ENCODE results near the gene TNPO1.

TNPO1 gene

DNA sequence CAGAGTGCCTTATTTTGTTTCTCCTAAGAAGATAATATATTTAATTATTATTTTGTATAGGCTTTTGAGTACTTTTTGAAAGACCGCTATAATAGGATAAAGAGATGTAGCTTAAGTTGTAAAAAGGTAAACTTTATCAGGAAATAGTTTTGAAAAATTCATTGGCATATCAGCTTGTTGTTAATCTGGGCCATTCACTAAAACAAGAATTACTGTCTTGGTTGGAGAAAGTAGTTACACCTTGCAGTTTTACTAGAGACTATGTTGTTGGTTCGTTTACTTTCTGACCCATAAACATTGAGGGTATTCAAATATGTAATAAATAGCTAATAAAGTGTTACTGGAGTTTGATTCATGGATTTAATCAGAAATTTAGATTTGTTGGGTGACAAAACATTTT, 33.7 kb downstream of the TNPO1 start:
- no peak for DNase-seq (ENCODE audit: low read depth in 4 of 4, low spot score in 1 of 4)

DNA sequence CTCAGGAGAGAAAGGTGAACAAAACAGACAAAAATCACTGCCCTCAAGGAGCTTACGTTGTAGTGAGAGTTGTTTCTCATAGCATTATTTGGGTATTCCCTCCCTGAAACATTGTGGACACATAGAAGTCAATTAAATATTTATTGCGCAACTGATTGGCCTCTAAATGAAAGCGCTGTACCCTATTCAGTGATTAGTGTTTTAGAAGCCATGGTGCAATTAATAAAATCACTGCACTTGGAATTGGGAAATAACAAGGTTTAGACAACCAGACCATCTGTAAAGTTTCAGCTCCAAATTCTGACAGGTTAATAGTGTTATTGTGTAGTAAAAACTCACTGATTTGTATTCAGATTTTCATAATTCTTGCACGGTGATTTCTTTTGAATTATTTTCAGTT, 35.9 kb downstream of the TNPO1 start:
- no peak for DNase-seq (ENCODE audit: low read depth in 4 of 4, low spot score in 1 of 4)

DNA sequence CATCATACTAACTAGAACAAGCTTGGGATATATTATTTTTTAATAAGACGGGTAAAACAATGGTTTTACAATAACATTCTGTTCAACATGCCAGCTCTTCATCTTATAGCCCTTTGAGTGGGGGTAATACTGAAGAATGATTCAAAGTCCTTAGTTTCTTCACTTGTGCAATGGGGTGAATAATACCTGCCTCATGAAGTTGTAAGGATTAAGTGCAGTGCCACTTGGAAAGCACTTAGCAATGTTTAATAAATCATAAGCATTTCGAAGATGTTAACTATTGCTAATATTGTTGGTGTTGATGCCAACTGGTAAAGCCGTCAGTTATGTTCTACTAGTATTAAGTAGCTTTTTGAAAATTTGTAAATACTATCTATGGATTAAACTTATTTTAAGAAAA, 38.0 kb downstream of the TNPO1 start:
- no peak for DNase-seq (ENCODE audit: low read depth in 4 of 4, low spot score in 1 of 4)

DNA sequence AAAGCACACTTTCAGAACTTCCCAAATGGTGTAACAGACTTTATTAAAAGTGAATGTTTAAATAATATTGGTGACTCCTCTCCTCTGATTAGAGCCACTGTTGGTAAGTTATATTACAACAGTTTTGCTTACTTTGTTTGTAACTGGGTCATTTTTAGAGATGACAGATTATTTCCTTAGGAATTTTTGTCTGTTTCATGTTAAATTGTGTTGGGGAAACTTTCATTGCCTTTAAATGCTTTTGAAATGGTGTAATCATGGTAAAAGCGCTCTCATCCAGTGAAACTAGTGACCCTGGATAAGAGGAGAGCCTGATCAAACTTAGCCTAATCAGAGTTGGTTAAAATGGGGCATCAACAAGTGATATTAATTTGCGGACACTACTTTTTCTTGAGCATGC, 39.4 kb downstream of the TNPO1 start:
- no peak for DNase-seq (ENCODE audit: low read depth in 4 of 4, low spot score in 1 of 4)

DNA sequence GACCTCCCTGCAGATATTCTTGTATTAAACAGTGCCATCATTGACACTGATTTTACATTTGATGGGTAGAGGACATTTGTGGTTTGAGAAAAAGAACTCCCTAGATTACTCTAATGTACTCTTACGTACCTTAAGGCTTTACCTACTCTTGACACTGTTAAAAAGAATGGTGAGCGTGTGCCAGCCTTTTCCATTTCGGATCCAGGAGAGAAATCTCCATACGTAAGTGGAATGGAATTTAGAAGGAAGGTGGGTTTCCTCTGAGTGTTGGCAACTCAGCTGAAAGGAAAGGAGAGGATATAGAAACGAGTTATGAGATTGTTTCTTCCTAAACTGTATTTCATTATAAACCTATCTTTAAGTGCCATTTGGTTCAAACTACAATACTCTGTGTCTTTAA, 40.9 kb downstream of the TNPO1 start:
- no peak for DNase-seq (ENCODE audit: low read depth in 4 of 4, low spot score in 1 of 4)

DNA sequence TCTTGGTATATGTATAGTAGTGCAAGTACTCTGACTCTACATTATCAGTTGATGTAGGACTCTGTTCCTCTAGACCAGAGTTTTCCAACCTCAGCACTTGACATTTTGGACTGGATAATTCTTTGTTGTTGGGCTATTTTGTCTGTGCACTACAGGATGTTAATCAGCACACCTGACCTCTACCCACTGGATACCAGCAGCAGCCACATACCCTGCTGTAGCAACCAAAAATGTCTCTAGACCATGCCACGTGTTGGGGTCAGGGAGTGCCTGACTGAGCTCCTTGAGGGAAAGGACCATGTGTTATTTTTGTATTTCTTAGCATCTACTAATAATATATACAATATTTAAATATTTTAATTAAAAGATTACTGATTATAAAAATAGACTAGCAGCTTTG, 42.7 kb downstream of the TNPO1 start:
- no peak for DNase-seq (ENCODE audit: low read depth in 4 of 4, low spot score in 1 of 4)

DNA sequence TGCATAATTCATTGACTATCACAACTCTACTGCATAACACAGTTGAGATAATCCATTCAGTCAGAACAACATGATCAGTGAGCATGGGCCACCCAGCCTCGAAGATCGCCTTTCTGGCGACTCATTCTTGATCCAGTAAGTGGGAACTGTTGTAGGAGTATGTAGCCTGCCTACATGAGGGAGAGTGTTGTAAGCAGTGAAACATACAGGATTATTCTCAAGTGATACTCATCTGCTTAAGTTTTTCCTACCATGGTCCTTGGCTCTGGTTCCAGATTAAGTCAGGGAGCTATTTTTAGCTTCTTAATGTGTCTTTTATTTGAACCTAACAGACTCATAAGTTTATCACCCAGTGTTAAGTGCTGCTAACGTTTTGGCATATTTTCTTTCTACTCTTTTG, 44.0 kb downstream of the TNPO1 start:
- no peak for DNase-seq (ENCODE audit: low read depth in 4 of 4, low spot score in 1 of 4)

DNA sequence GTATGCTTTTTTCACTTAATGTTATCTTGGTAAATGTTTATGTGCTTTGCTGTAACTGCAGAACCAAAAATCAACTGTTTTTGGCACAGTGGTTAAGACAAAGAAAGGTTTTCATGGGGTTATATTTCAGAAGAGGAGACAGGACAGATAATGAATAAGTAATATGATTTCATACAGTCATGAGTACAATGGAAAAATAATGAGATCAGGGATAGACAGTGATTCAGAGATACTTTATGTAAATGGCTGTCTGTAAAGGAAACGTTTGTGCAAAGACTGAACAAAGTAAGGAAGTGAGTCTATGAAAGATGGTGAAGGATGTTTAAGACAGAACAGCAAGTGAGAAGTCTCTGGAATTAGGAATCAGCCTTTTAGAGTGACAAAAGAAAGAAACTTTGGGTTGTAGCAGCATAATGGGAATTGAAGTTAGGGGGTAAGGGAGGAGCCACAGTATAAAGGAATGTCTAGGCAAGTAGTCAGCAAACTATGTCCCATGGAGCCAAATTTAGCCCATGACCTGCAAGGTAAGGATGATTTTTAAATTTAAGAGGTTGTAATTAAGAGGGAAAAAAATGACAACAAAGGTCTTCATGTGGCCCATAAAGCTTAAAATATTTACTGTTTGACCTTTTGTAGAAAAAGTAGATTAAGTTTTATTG, 55.0 kb downstream of the TNPO1 start:
- no peak for DNase-seq (ENCODE audit: low read depth in 4 of 4, low spot score in 1 of 4)

DNA sequence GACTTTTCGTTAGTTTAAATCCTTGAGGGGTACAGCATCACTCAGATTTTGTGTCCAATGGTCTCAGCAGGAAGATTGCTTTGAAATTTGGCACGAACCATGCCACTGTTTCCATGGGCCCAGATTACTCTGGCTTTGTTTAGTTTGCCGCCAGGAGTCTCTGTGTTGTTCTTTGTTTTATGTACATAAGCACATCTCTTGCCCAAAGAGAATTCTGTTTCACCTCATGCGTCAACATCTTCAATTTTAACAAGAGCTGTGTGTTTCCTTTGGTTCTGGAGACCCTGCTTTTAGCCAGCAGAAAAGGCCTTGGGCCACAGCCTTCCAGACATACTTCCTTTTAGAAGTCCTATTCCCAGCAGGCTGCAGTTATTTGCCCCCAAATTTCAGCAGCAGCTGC, 62.4 kb downstream of the TNPO1 start:
- no peak for DNase-seq (ENCODE audit: low read depth in 4 of 4, low spot score in 1 of 4)

DNA sequence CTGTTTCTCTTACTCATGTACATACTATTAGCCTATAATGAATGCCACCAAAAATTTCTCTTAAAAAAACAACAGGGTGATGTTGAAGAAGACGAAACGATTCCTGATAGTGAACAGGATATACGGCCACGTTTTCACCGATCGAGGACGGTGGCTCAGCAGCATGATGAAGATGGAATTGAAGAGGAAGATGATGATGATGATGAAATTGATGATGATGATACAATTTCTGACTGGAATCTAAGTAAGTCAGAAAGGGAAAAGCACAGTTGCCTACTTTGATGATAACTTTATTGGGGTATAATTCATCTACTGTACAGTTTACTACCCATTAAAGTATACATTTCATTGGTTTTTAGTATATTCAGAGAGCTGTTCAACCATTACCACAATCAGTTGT, 66.5 kb downstream of the TNPO1 start:
- no peak for DNase-seq (ENCODE audit: low read depth in 4 of 4, low spot score in 1 of 4)

DNA sequence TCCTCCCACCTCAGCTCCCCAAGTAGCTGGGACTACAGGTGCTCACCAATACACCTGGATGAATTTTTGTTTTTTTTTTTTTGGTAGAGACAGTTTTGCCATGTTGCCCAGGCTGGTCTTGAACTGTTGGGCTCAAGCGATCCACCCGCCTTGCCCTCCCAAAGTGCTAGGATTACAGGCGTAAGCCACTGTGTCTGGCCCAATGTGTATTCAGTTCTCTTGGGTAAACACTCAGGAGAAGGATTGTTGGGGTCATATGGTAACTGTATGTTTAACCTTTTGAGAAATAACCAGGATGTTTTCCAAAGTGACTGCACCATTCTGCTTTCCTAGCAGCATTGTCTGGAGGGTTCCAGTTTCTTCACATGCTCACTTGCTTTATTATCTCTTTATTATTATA, 67.4 kb downstream of the TNPO1 start:
- DNase-seq (ENCODE audit: low read depth in 4 of 4, low spot score in 1 of 4), result no peak

DNA sequence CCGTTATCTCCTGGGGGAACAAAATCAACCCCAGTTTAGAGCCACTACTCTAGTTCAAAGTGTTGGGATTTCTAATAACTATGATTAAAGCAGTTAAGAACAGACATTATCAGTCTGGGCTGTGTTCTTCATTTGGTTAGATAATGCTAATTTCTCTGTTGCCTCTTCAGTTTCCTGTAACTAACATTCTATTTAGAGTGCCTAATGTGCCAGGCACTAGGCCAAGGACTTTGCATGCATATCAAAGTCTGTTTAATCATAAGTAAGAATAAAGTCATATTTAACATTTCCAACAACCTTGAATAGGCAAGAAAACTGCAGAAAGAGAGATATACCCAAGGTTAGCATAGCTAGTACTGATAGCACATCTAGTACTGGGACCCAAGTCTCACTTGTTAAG, 68.4 kb downstream of the TNPO1 start:
- no peak for DNase-seq (ENCODE audit: low read depth in 4 of 4, low spot score in 1 of 4)

DNA sequence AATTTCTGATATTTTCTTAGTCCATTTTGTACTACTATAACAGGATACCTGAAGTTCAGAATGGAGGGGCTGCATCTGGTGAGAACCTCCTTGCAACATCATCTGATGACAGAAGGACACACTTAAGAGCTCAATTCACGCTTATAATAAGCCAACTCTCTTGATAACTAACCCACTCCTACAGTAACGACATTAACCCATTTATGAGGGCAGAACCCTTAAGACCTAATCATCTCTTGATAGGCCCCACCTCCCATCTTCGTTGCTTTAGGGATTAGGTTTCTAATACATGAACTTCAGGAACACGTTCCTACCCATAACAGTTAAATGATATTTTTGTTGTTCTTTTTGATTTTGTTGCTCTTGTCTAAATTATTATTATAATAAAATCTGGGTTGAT, 69.4 kb downstream of the TNPO1 start:
- no peak for DNase-seq (ENCODE audit: low read depth in 4 of 4, low spot score in 1 of 4)

DNA sequence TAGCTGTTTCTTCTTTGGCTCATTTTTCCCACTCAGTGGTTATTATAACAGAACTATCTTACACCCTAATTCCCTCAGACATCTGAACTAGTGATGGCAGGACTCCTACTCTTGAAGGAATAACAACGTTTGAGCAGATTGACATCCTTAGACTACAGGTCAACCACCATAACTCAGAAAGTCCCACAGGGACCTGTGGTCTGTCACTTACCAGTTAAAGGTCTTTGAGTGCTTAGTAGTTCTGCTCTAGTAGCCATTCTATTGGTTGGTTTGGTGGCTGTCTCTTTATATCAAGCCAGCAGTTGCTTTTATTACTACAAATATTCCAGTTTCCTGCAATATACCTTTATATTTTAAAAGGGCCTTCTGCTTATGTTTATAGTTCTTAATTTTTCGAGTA, 72.1 kb downstream of the TNPO1 start:
- DNase-seq (ENCODE audit: low read depth in 4 of 4, low spot score in 1 of 4), result no peak

DNA sequence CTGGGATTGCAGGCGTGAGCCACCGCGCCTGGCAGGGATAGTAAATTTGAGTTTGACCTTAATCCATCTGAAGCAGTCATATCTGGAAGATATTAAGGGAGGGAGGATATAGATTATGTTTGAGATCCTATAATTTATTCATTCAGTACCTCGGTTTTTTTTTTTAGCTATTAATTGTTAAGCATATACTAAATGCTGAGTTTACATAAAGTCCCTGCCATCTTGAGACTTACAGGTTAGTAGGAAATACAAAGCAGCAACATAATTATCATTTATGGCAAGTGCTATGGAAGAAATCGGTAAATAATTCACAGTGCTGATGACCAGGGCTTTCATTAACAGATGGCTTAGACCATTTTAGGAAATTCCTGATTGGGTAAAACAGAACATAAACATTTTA, 72.9 kb downstream of the TNPO1 start:
- no peak for DNase-seq (ENCODE audit: low read depth in 4 of 4, low spot score in 1 of 4)

DNA sequence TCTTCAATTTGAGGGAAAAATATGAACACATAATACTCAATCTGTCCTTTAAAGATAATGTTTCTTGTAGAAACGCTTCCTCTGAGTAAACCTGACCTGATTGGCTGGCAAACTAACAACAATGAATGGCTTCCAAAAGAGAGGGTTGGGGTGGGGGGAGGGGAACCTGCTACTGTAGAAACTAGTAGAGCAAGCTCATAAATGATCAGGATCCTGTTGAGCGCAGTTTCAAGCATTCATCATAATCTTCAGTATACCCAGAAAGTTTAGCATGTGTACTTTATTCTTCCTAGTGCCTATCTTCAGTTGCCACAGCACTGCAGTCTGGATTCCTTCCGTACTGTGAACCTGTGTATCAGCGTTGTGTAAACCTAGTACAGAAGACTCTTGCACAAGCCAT, 76.4 kb downstream of the TNPO1 start:
- DNase-seq (ENCODE audit: low read depth in 4 of 4, low spot score in 1 of 4), result no peak

DNA sequence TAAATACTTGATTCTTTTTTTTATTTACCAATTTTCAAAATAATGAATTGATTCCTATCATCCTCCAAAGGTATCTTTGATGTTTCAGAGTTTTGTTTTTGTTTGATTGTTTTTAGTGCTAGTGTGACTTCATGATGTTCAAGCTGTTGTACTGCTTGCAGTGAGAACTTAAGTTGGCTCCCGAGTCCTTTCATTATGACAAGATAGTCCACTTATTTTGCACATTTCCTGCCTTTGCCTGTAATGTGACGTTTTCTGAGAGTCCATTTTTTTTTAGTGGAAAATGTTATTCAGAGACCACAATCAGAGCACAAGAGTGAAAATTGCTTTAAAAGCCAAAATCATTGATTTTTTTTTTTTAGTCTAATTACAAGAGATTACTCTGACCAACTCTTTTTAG, 79.3 kb downstream of the TNPO1 start:
- no peak for DNase-seq (ENCODE audit: low read depth in 4 of 4, low spot score in 1 of 4)

DNA sequence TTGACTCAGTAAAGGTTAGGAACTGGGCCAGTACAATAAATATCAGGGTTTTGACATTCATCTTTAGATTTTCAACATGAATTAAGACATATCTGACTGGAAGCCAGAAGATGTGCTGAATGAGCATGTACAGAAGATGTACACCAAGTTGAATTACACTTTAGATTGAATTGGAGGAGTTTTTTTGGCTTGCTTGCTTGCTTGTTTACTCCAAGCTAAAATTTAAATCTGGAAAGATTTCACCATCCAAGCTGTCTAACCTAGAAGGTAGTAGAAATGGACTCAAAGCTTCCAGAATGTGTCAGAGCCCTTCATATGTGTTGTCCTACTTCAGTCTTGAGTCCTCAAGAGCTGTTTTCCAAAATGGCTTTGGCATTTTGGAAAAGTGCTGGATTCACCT, 90.3 kb downstream of the TNPO1 start:
- no peak for DNase-seq (ENCODE audit: low read depth in 4 of 4, low spot score in 1 of 4)

DNA sequence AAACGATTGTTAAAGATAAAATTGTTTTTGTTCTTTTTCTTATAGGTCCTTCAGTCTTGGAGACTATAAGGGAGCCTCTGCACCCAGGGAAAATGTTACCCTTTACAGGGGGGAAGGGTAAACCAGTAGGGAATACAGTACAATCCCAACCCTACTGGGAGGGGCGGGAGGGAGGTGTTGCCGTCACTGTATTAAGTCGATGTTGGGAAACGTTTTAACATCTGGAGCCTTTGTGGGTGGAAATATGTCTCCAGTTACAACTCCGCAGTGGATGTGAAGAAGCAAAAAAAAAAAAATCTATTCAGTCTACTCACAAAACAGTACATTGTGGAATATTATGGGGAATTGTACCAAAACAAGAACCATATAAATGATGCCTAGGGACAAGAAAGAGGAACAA, 92.2 kb downstream of the TNPO1 start:
- DNase-seq (ENCODE audit: low read depth in 4 of 4, low spot score in 1 of 4), result no peak

DNA sequence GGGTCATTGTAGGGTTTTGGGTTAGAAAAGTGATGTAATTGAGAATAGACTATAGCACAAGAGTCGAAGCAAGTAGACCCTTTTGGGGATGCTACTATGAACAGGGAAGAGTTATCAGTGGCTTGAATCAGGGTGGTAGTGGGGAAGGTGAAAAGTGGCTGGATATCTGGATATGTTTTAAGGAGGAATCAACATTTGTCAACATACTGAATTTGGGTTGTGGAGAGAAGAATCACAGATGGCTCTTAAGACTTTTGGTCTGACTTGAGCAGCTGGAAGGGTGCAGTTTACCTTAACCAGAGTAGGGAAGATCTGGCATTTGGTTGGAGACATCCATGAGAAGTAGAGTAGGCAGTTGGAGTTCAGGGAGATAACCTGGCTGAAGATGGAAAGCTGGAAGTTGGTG, 100.9 kb downstream of the TNPO1 start:
- no peak for DNase-seq (ENCODE audit: low read depth in 4 of 4, low spot score in 1 of 4)

DNA sequence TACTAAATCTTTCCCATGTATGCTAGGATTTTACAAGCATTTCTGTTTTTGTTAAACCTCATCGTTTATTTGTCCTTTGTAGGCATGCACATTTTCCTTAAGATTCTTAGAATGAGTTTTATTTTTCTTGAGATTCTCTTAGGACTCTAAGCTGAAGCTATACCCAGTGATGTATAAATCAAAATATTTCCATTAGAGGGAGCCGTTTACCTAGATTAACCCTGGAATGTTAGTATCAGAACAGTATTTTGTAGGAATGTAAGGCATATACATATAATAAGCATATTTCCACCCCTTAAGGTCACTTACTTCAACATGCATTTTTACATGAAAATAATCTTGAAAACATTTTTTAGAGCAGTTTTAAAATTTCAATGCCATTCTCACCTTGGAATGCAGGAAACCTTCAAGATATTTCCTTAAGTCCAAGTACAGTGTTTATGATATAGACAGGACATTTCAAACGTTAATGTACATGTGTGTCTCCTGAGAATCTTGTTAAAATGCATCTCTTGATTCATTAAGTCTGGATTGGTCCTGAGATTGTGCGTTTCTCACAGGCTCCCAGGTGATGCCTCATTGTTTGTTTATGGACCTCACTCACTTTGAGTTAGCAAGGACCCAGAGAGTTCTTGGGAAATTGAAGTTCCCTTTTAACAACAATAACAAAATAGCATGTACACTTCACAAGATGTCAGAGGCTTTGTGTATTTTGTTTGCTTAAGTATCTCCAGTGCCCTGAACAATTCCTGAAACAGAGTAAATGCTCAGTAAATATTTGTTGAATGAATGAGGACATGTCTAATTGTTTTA, 104.4 kb downstream of the TNPO1 start:
- DNase-seq (ENCODE audit: low read depth in 4 of 4, low spot score in 1 of 4), result no peak

DNA sequence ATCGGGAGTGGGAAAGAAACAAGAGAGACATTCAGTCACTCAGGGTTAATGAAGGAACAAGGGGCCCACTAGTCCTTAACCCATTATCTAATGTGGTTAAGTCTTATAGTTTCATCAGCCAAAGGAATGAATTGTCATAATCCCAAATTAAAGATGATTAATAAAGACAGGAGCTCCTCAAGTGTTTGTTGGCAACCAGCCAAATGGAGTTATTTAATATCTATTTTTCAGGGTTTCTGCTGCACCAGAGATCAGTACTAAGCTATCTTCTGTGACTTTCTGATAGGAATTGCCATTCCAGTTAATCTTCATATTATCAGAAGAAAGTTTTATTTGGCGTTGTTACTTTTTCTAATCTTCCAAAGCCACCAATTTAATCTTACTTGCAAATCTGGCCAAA, 105.4 kb downstream of the TNPO1 start:
- no peak for DNase-seq (ENCODE audit: low read depth in 4 of 4, low spot score in 1 of 4)

DNA sequence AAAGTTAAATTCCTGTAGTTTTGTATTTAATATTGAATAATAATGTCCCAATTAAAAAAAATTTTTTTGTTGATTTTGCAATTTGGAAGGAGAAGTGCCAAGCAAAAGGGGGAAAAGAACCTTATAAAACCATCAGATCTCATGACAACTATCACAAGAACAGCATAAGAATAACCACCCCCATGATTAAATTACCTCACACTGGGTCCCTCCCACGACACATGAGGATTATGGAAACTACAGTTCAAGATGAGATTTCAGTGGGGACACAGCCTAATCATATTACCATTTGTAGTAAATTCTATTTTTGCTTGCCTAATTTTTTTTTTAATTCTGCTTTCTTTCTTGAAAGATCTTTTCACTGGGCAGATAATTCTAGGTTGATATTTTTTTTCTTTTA, 106.0 kb downstream of the TNPO1 start:
- DNase-seq (ENCODE audit: low read depth in 4 of 4, low spot score in 1 of 4), result no peak
